LNCAP (cell line): ENCODE measurements around the gene RPL27.

Experiments used
- CTCF ChIP-seq: fragments of 450-650 bp; IDR thresholded peaks from 2 replicates; pipeline ENCODE4 v1.5.1; 2017; ENCODE audit warnings: mild to moderate bottlenecking

The RPL27 gene

GRCh38 chr17:43021741-43022512 lies 23.7 kb downstream of the RPL27 start, which contains the start of gene VAT1:
Gene VAT1, minus strand, starts transcription at chr17:43022385. Its CDS starts 63 bp downstream, at chr17:43022322.
- TF ChIP-seq CTCF, result no peak

- no peak for TF ChIP-seq CTCF
These were observed 26.4 kb downstream of the RPL27 start, which contains the start of gene RND2 for GRCh38 chr17:43024407-43025289. Gene RND2, plus strand, starts transcription at chr17:43025231. Its CDS starts 117 bp downstream, at chr17:43025348.

- no peak for TF ChIP-seq CTCF
These were observed 27.1 kb downstream of the RPL27 start for GRCh38 chr17:43025290-43025657.

GRCh38 chr17:43025766-43026537 lies 27.7 kb downstream of the RPL27 start:
- no peak for TF ChIP-seq CTCF

GRCh38 chr17:43026595-43026994 lies 28.4 kb downstream of the RPL27 start:
- no peak for TF ChIP-seq CTCF

- no peak for TF ChIP-seq CTCF
These were observed 29.1 kb downstream of the RPL27 start for GRCh38 chr17:43027091-43028032.
